Testis (tissue), 3 donors: ENCODE data around the gene TNIP3. TPM values are rescaled to one million over a fixed set of nuclear protein-coding genes. Genes with fewer than 3 reads are reported as not detected.
"Not testable (repeated sequence)": the region's sequence is repeated elsewhere in the genome, so short reads cannot be mapped to it uniquely, and the experiment has no call there.

Experiments
- DNase-seq: peaks from one replicate; pipeline ENCODE4 v3.0.0-alpha.2; 2019
- H3K27ac ChIP-seq, 2 donors: fragments of 200-600 bp; sonication (generic); one replicate each; pipeline ENCODE4 v1.5.1; 2019
- H3K27me3 ChIP-seq: fragments of 200-600 bp; sonication (generic); one replicate; pipeline ENCODE4 v1.5.1; 2019
- H3K36me3 ChIP-seq: fragments of 200-600 bp; sonication (generic); one replicate; pipeline ENCODE4 v1.5.1; 2017; ENCODE audit warnings: low read depth; ENCODE audit errors: missing control alignments
- H3K4me1 ChIP-seq: fragments of 200-600 bp; sonication (generic); one replicate; pipeline ENCODE4 v1.5.1; 2019
- H3K4me3 ChIP-seq, 2 donors: fragments of 200-600 bp; sonication (generic); one replicate each; pipeline ENCODE4 v1.5.1; 2017 to 2019
- H3K9me3 ChIP-seq: fragments of 200-600 bp; sonication (generic); one replicate; pipeline ENCODE4 v1.5.1; 2017
- CTCF ChIP-seq, 3 experiments: fragments of 450-650 bp in 2 of 3; fragments of 200-600 bp in 1 of 3; sonication (generic) in 1 of 3; IDR thresholded peaks; one replicate each; pipeline ENCODE4 v1.5.1; 2016 to 2019; ENCODE audit warnings: antibody characterized with exemption in 3 of 3, mild to moderate bottlenecking in 2 of 3, moderate library complexity in 1 of 3
- POLR2A ChIP-seq: fragments of 450-650 bp; IDR thresholded peaks from one replicate; pipeline ENCODE4 v1.6.1; 2017; ENCODE audit warnings: antibody characterized with exemption, mild to moderate bottlenecking, moderate library complexity
- WGBS, 2 donors: methylation state at CpG; one replicate each; pipeline ENCODE4 v1.1.5; 2018; 5-methylcytosine and 5-hydroxymethylcytosine counted together
- intact Hi-C: fragments of 100-400 bp; cut with DNase I; formaldehyde crosslinking; loops from one replicate; pipeline ENCODE4 v1.15.1; 2023; ENCODE audit warnings: low total_unique reads
- polyA plus RNA-seq: library from polyadenylated mRNA; stranded (reverse); fragments of 350-450 nt; fragmentation: Illumina TruSeq; extraction: RNeasy Lipid Tissue Mini Kit (QIAGEN cat#74804); gene quantifications from one replicate; pipeline ENCODE4 v1.2.3, GENCODE V29; 2014; ENCODE audit warnings: low read depth, low replicate concordance; ENCODE audit not compliant: insufficient read depth
- total RNA-seq, 2 donors: library from RNA; depleted of rRNA; stranded (reverse); fragments of >200 nt; gene quantifications; one replicate each; pipeline ENCODE4 v1.2.3, GENCODE V29; 2016

TNIP3 gene
- total and polyA plus RNA-seq, 3 donors from 2014 or later = 0.43 to 1.1 (median 0.80) TPM

GRCh38 chr4:121181493-121181892, 17.4 kb upstream of the TNIP3 start:
- no peaks in the 10 kb centered on the region for H3K9me3 ChIP-seq
- WGBS, 2 donors = 96 to 100% methylated on average over 1 of the region's 1 CpG
- TF ChIP-seq POLR2A = no peak
- no peak for TF ChIP-seq CTCF (IDR thresholded peaks at IDR 0.05)
- no peak for DNase-seq
- intact Hi-C loops = no loop called here
- no peaks in the 10 kb centered on the region for H3K27me3 ChIP-seq
- H3K36me3 ChIP-seq = no peaks in the 10 kb centered on the region
- H3K4me3 ChIP-seq = no peak overlapping the region
- H3K27ac ChIP-seq = no peak overlapping the region
- H3K4me1 ChIP-seq = no peaks in the 10 kb centered on the region

GRCh38 chr4:121180558-121180957, 16.4 kb upstream of the TNIP3 start:
- Histone ChIP-seq H3K4me3 (no peak overlapping the region), H3K27me3 (no peaks in the 10 kb centered on the region), H3K9me3 (no peaks in the 10 kb centered on the region), H3K4me1 (no peaks in the 10 kb centered on the region), H3K27ac (no peak overlapping the region), H3K36me3 (no peaks in the 10 kb centered on the region)
- TF ChIP-seq CTCF (IDR thresholded peaks at IDR 0.05) = no peak
- no peak for TF ChIP-seq POLR2A
- intact Hi-C loops = no loop called here
- 81 to 88% methylated on average over 3 of the region's 3 CpGs for WGBS, 2 donors
- no peak for DNase-seq

- intact Hi-C loops = no loop called here
- no peak for TF ChIP-seq CTCF (IDR thresholded peaks at IDR 0.05)
- TF ChIP-seq POLR2A = no peak
- Histone ChIP-seq H3K36me3 (no peaks in the 10 kb centered on the region), H3K9me3 (no peaks in the 10 kb centered on the region), H3K4me3 (no peak overlapping the region), H3K27ac (no peak overlapping the region), H3K27me3 (no peaks in the 10 kb centered on the region), H3K4me1 (no peaks in the 10 kb centered on the region)
- WGBS, 2 donors = 51 to 69% methylated on average over 3 of the region's 3 CpGs
- DNase-seq = no peak
These were observed 13.4 kb upstream of the TNIP3 start for GRCh38 chr4:121177246-121178137.

GRCh38 chr4:121176082-121176934, 12.2 kb upstream of the TNIP3 start:
- H3K4me3 ChIP-seq = no peak overlapping the region
- 65 to 80% methylated on average over 3 of the region's 3 CpGs for WGBS, 2 donors
- TF ChIP-seq CTCF (IDR thresholded peaks at IDR 0.05) (no peak), POLR2A (no peak)
- H3K36me3 ChIP-seq = no peaks in the 10 kb centered on the region
- no peak overlapping the region for H3K27ac ChIP-seq
- H3K4me1 ChIP-seq = no peaks in the 10 kb centered on the region
- intact Hi-C loops = no loop called here
- no peaks in the 10 kb centered on the region for H3K9me3 ChIP-seq
- DNase-seq = no peak
- H3K27me3 ChIP-seq = no peaks in the 10 kb centered on the region

- 95 to 96% methylated on average over 3 of the region's 3 CpGs for WGBS, 2 donors
- H3K4me1 ChIP-seq, H3K36me3 ChIP-seq, DNase-seq, H3K27me3 ChIP-seq, H3K9me3 ChIP-seq, H3K27ac ChIP-seq, intact Hi-C loops, H3K4me3 ChIP-seq: not testable (repeated sequence)
These were observed 7.4 kb upstream of the TNIP3 start for GRCh38 chr4:121171477-121171876.
